B cell (primary cell): ENCODE data around the gene ARL4A. TPM values are rescaled to one million over a fixed set of nuclear protein-coding genes. Genes with fewer than 3 reads are reported as not detected.

Experiments
- ATAC-seq: fragments of 200-7000 bp; cut with Tn5 transposase; one replicate; pipeline ENCODE4 v1.10.0; 2021; ENCODE audit warnings: low read depth, mild to moderate bottlenecking, moderate number of reproducible peaks, moderate library complexity
- CTCF ChIA-PET: fragments of 350-600 bp; sonication (Branson Sonifier 250); formaldehyde crosslinking; loops from one replicate; lab custom pipeline; 2021; ENCODE audit warnings: antibody characterized with exemption, inconsistent platforms; lab: Charles Lee
- POLR2A ChIA-PET: fragments of 350-600 bp; sonication (Branson Sonifier 250); formaldehyde crosslinking; loops from one replicate; lab custom pipeline; 2021; ENCODE audit warnings: antibody characterized with exemption; lab: Charles Lee
- DNase-seq: peaks from one replicate; pipeline ENCODE4 v3.0.0; 2013
- H2AFZ ChIP-seq: 2 replicates; pipeline ENCODE4 v1.6.1; 2012; ENCODE audit warnings: mild to moderate bottlenecking, low read depth, low read length; ENCODE audit not compliant: insufficient read depth, poor library complexity, severe bottlenecking
- H3K27ac ChIP-seq, 2 donors: 1 replicate in 1 of 2; 2 replicates in 1 of 2; pipeline ENCODE4 v1.5.1; 2012 to 2013; ENCODE audit warnings: low read length in 2 of 2, mild to moderate bottlenecking in 2 of 2, moderate library complexity in 1 of 2
- H3K27me3 ChIP-seq, 4 experiments: fragments of 200-600 bp in 1 of 4; sonication (generic) in 1 of 4; replicated peaks in 1 of 4; 1 replicate in 2 of 4; 2 replicates in 2 of 4; pipeline versions ENCODE4 v1.6.1 to v1.7.0; 2013 to 2016; ENCODE audit warnings: low read length in 3 of 4, mild to moderate bottlenecking in 2 of 4, mixed read lengths in 1 of 4, moderate library complexity in 1 of 4; ENCODE audit not compliant: insufficient read depth in 4 of 4, control insufficient read depth in 3 of 4; ENCODE audit errors: control extremely low read depth in 1 of 4
- H3K36me3 ChIP-seq, 2 experiments: replicated peaks in 1 of 2; 1 replicate in 1 of 2; 2 replicates in 1 of 2; pipeline versions ENCODE4 v1.6.1 to v1.7.1; 2013; ENCODE audit warnings: low read length in 1 of 2; ENCODE audit not compliant: insufficient read depth in 2 of 2, control insufficient read depth in 1 of 2; ENCODE audit errors: control extremely low read depth in 1 of 2, extremely low read depth in 1 of 2
- H3K4me1 ChIP-seq, 2 donors: fragments of 200-600 bp in 1 of 2; sonication (generic) in 1 of 2; 1 replicate in 1 of 2; 2 replicates in 1 of 2; pipeline versions ENCODE4 v1.5.1 to v1.6.1; 2013 to 2017; ENCODE audit warnings: low read length in 2 of 2; ENCODE audit not compliant: control insufficient read depth in 2 of 2, insufficient read depth in 2 of 2
- H3K4me2 ChIP-seq: replicated peaks from 2 replicates; pipeline ENCODE3; 2012; ENCODE audit warnings: mild to moderate bottlenecking, low read depth, low read length; ENCODE audit not compliant: poor library complexity, severe bottlenecking
- H3K4me3 ChIP-seq, 5 experiments: fragments of 200-600 bp in 1 of 5; sonication (generic) in 1 of 5; 1 replicate in 3 of 5; 2 replicates in 2 of 5; pipeline versions ENCODE4 v1.5.1 to v1.7.0; 2011 to 2016; ENCODE audit warnings: low read length in 4 of 5, mild to moderate bottlenecking in 4 of 5, low read depth in 2 of 5, control low read depth in 1 of 5, moderate library complexity in 1 of 5; ENCODE audit not compliant: insufficient read depth in 1 of 5; ENCODE audit errors: control extremely low read depth in 1 of 5, extremely low read depth in 1 of 5
- H3K79me2 ChIP-seq: fragments of 200-600 bp; sonication (generic); one replicate; pipeline ENCODE4 v1.6.0; 2016; ENCODE audit warnings: low read length; ENCODE audit not compliant: control insufficient read depth, insufficient read depth
- H3K9ac ChIP-seq: fragments of 200-600 bp; sonication (generic); 2 replicates; pipeline ENCODE4 v1.6.1; 2017; ENCODE audit warnings: mild to moderate bottlenecking, low read length, moderate library complexity
- H3K9me3 ChIP-seq, 3 donors: one replicate each; pipeline versions ENCODE4 v1.6.1 to v1.7.1; 2013; ENCODE audit warnings: low read length in 2 of 3; ENCODE audit not compliant: control insufficient read depth in 2 of 3, insufficient read depth in 1 of 3; ENCODE audit errors: control extremely low read depth in 1 of 3
- H4K20me1 ChIP-seq: 2 replicates; pipeline ENCODE4 v1.6.0; 2012; ENCODE audit warnings: mild to moderate bottlenecking, low read length; ENCODE audit not compliant: insufficient read depth, control insufficient read depth, poor library complexity, severe bottlenecking
- H3K27ac Mint-ChIP-seq: one replicate; pipeline ENCODE4 v1.8.0; 2021; ENCODE audit warnings: mixed read lengths
- H3K27me3 Mint-ChIP-seq: one replicate; pipeline ENCODE4 v1.8.0; 2021; ENCODE audit warnings: mixed read lengths
- H3K4me1 Mint-ChIP-seq: one replicate; pipeline ENCODE4 v1.8.0; 2021; ENCODE audit warnings: mixed read lengths
- H3K4me3 Mint-ChIP-seq: one replicate; pipeline ENCODE4 v1.8.0; 2021; ENCODE audit warnings: mixed read lengths
- H3K9me3 Mint-ChIP-seq: one replicate; pipeline ENCODE4 v1.8.0; 2022; ENCODE audit warnings: mixed read lengths; ENCODE audit not compliant: insufficient read depth
- EZH2 ChIP-seq: IDR thresholded peaks from 2 replicates; pipeline ENCODE4 v1.6.1; 2012; ENCODE audit warnings: borderline replicate concordance, low read depth, mild to moderate bottlenecking, moderate library complexity, low read length; ENCODE audit not compliant: insufficient read depth, poor library complexity, severe bottlenecking
- WGBS: methylation state at CpG from one replicate; pipeline ENCODE4 v1.1.5; 2013; ENCODE audit warnings: missing lambda C conversion rate; ENCODE audit not compliant: insufficient coverage; 5-methylcytosine and 5-hydroxymethylcytosine counted together
- intact Hi-C: fragments of 100-400 bp; cut with micrococcal nuclease; formaldehyde crosslinking; loops from one replicate; pipeline ENCODE4 v1.10.0; 2022
- polyA plus RNA-seq: library from polyadenylated mRNA; depleted of rRNA; stranded (reverse); fragments of >200 nt; gene quantifications from 2 replicates; pipeline ENCODE4 v1.2.3, GENCODE V29; 2012
- total RNA-seq, 2 donors: library from RNA; stranded (reverse); fragments of 120-200 nt in 1 of 2; gene quantifications; 1 replicate in 1 of 2; 2 replicates in 1 of 2; pipeline versions ENCODE4 v1.2.3 to v1.2.4, GENCODE V29; 2013 to 2022
- TF ChIP-seq, protein P1 (sequence below): fragments of 200-600 bp; IDR thresholded peaks from one replicate; pipeline ENCODE4 v1.8.0; 2022; ENCODE audit warnings: antibody characterized with exemption, mild to moderate bottlenecking

Gene ARL4A
- total and polyA plus RNA-seq, 2 donors (not counting 1 experiment from before 2014, with no cell fraction given) = 14.2 to 100 TPM

DNA sequence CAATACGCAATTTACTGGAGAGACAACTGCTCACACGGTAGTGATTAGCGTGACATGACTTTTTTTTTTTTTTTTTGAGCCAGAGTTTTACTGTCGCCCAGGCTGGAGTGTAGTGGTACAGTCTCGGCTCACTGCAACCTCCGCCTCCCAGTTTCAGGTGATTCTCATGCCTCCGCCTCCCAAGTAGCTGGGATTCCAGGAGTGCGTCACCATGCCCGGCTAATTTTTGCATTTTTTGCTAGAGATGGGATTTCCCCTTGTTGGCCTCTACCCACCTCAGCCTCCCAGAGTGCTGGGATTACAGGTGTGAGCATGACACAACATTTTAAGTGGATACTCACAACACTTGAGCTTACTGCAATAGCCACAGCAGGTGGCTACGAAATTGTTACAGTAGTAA lies 11.9 kb downstream of the ARL4A start:
- DNase-seq = no peak
- H3K79me2 ChIP-seq = peaks cover 6% of the 10 kb centered on the region
- Mint-ChIP-seq H3K9me3 (peaks cover 5% of the 10 kb centered on the region), H3K4me3 (no peak overlapping the region), H3K4me1 (peaks cover 18% of the 10 kb centered on the region), H3K27me3 (no peaks in the 10 kb centered on the region), H3K27ac (no peak overlapping the region)
- H4K20me1 ChIP-seq = no peaks in the 10 kb centered on the region
- H3K27ac ChIP-seq = no peak overlapping the region
- POLR2A ChIA-PET = no interaction called here
- no peak for ATAC-seq
- H3K4me2 ChIP-seq = no peak overlapping the region
- no peaks in the 10 kb centered on the region for H3K36me3 ChIP-seq
- H3K4me1 ChIP-seq = peaks cover 3% of the 10 kb centered on the region in 2 donors
- no peaks in the 10 kb centered on the region for H3K27me3 ChIP-seq
- intact Hi-C loops = no loop called here
- no peak for TF ChIP-seq EZH2
- TF ChIP-seq, protein P1, sequence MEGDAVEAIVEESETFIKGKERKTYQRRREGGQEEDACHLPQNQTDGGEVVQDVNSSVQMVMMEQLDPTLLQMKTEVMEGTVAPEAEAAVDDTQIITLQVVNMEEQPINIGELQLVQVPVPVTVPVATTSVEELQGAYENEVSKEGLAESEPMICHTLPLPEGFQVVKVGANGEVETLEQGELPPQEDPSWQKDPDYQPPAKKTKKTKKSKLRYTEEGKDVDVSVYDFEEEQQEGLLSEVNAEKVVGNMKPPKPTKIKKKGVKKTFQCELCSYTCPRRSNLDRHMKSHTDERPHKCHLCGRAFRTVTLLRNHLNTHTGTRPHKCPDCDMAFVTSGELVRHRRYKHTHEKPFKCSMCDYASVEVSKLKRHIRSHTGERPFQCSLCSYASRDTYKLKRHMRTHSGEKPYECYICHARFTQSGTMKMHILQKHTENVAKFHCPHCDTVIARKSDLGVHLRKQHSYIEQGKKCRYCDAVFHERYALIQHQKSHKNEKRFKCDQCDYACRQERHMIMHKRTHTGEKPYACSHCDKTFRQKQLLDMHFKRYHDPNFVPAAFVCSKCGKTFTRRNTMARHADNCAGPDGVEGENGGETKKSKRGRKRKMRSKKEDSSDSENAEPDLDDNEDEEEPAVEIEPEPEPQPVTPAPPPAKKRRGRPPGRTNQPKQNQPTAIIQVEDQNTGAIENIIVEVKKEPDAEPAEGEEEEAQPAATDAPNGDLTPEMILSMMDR = no peak
- WGBS = 98% methylated on average over 7 of the region's 10 CpGs
- H3K4me3 ChIP-seq = no peak overlapping the region
- no peak overlapping the region for H2AFZ ChIP-seq
- H3K9ac ChIP-seq = no peak overlapping the region
- H3K9me3 ChIP-seq = peaks cover 0 to 9% (median 3%) of the 10 kb centered on the region in 3 donors
- CTCF ChIA-PET = no interaction called here

DNA sequence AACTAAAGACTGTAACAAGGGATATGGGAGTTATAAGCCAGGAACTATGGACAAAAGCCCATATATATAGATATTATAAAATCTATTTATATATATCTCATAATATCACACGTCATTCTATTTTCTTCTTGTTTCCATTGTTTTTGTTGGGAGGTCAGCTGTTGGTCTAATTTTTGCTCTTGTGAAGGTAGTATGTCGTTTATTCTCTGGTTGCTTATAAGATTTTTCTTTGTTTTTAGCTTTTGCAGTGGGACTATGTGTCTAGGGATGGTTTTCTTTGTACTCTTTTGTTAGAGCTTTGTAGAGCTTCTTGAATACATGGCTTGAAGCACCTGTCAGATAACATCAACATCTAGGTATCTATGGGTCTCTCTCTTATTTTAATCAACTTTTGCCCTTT lies 14.0 kb downstream of the ARL4A start:
- no peak overlapping the region for H3K4me2 ChIP-seq
- H4K20me1 ChIP-seq = no peaks in the 10 kb centered on the region
- H3K4me3 ChIP-seq = no peak overlapping the region
- H3K4me1 Mint-ChIP-seq = peaks cover 7% of the 10 kb centered on the region
- no peak overlapping the region for H3K27ac Mint-ChIP-seq
- H3K27me3 Mint-ChIP-seq = no peaks in the 10 kb centered on the region
- H3K4me1 ChIP-seq = peaks cover 3% of the 10 kb centered on the region in 2 donors
- H3K4me3 Mint-ChIP-seq = no peak overlapping the region
- no peak for TF ChIP-seq EZH2
- TF ChIP-seq, protein P1 = no peak
- no peak overlapping the region for H2AFZ ChIP-seq
- no peaks in the 10 kb centered on the region for H3K36me3 ChIP-seq
- H3K9ac ChIP-seq = no peak overlapping the region
- CTCF ChIA-PET = no interaction called here
- H3K27ac ChIP-seq = no peak overlapping the region
- ATAC-seq = no peak
- H3K27me3 ChIP-seq = no peaks in the 10 kb centered on the region
- peaks cover 6% of the 10 kb centered on the region for H3K79me2 ChIP-seq
- POLR2A ChIA-PET = no interaction called here
- intact Hi-C loops = no loop called here
- WGBS = no CpG with 5 or more reads among the region's 2 CpGs
- no peak for DNase-seq
- peaks cover 0 to 9% (median 3%) of the 10 kb centered on the region in 3 donors for H3K9me3 ChIP-seq
- peaks cover 5% of the 10 kb centered on the region for H3K9me3 Mint-ChIP-seq
